HG03039 (cell line): ENCODE results near the gene MYOG.

Experiments used
- ATAC-seq: cut with Tn5 transposase; IDR thresholded peaks from one replicate; pipeline ENCODE4 v1.9.1; 2021; ENCODE audit warnings: mild to moderate bottlenecking, moderate library complexity; ENCODE audit not compliant: unreplicated experiment

The MYOG gene

DNA sequence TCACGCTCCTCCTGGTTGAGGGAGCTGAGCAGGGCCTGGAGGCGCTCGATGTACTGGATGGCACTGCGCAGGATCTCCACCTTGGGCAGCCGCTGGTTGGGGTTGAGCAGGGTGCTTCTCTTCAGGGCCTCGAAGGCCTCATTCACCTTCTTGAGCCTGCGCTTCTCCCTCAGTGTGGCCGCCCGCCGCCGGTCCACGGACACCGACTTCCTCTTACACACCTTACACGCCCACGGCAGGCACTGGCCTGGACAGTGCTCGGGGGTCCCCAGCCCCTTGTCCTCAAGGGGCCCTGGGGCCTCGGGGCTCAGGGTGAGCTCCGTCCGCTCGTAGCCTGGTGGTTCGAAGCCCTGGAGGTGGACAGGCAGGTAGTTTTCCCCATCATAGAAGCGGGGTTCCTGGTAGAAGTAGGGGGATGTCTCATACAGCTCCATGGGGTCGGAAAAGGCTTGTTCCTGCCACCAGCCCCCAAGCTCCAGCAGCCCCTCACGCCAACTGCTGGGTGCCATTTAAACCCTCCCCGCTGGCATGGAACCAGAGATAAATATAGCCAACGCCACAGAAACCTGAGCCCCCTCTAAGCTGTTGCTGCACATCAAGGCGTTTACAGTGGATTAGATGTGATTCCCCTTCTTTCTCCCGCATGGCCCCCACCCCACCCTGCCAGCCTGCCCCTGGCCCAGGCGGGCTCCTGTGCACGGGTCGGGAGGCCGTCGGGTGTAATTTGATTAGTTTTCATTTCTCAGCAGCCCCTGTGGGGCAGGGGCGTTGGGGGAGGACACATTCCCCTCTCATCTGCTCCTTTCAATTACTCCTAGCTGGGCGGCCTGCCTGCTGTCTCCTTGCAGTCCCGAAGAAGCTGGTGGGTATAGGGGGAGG lies at the start of gene MYOG:
MYOG (minus strand) TSS at position 485 of the 879 bp plus-strand sequence; CDS start at position 434, 51 bp downstream.
- no peak for ATAC-seq

DNA sequence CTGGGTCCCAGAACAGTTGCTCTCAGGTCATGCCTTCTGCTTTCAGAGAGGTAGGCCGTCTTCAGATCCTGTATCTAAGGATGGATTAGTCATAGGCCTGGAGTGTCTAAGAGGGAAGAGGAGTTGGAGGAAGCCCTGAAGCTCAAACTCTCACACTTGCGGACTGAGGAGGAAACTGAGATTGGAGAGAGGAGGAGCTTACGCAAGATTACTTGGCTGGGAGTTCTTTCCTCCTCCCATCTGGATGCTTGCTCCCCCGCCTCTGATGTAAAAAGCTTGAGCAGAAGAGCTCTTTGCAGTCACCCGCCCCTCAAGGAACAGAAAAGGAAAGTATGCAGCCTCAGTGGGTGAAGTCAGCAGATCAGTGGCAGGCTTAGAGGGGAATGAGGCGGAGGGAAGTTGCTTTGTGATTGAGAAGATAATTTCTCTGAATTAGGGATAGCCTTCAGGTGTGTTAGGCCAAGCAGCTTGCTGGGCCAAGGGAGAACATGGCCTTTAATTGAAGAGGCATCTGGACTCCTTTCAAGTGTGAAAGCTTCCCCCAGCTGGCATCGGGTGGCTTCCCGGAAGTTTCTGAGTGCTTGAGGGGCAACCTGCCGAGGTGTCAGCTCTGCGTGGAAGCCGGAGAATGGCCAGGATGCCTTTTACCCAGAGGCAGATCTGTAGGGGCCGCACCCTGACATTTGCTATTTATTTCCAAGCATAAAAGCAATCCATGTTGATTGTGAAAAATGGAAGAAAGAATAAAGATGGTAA lies 48.3 kb upstream of the MYOG start:
- no peak for ATAC-seq

DNA sequence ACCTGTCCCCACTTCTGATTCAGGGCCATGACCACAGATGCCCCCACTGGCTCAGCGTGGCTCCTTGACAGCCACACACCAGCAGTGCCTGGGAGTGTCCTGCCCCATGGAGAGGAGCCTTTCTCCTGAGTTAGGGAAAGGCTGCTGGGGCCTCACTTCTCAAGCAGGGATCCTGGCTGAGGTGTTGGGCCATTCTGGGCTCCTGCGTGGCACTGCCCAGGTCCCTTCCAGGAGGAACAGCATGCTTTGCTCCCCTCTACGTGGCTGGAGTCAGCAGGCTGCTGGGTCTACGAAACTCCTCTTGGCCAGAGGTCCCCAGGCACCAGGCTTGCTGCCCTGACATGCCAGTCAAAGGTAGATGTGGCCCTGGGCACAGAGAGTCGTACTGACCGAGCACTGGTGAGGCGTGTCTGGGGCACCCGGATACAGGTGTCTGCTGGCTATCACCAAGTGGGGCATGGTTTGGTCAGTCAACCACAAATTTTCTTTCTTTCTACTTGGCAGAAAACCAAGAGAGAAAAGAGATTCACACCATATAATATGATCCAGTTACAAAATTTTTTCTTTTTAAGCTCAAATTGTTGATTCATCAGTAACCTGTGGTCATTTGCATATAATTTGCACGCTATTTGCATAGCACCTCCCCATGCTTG lies 45.9 kb upstream of the MYOG start:
- no peak for ATAC-seq

DNA sequence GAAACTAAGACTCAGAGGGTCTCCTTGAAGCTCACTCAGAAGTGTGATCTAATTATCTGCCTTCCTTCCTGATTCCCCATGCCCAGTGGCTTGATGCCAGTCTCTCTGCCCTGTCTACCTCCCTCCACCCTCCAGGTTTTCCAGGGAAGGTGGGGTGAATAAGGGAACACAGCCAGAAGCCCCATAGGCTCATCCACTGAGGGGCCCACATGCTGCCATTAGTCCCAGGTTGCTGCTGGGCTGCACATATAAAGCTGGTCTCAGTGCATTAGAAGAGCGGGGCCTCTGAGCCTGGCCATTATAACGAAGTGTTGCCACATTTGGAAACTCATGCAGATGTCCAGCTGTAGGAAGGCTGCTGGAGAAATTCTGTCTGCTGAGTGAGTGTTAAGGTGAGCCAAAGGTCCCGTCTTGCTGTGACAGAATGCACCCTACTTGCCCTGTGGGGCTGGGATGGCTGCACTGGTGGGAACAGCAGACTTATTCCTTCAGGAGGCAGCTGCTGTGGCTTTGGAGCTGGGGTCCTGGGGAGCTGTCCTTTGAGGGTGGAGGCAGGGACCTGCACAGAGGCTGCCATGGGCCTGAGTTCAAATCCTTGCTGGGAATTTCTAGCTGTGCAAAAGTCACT lies 44.7 kb upstream of the MYOG start:
- ATAC-seq = no peak

GRCh38 chr1:203129501-203130231 lies 43.9 kb upstream of the MYOG start:
- no peak for ATAC-seq

DNA sequence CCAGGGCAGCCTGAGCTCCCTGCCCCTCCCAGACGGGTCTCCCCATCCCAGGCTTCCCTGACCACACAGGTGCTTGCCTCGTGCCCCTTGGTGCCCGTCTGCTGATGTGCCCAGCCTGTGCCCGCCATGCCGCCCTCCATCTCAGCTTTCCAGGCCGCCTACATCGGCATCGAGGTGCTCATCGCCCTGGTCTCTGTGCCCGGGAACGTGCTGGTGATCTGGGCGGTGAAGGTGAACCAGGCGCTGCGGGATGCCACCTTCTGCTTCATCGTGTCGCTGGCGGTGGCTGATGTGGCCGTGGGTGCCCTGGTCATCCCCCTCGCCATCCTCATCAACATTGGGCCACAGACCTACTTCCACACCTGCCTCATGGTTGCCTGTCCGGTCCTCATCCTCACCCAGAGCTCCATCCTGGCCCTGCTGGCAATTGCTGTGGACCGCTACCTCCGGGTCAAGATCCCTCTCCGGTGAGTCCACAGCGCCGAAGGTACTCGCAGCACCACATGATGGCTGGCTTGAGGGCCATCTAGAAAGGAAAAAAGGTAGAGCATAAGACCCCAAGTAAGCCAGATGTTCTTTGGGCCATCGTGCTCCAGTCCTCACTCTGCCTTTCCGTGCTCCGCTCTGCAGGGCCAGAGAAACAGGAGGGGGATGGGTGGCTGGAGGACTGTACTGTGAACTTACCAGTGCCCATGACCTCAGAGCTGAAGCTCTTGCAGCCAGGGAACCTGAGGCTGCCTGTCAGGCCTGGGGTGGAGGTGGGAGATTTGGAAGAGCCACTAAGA lies 43.1 kb upstream of the MYOG start:
- no peak for ATAC-seq

GRCh38 chr1:203128431-203128715 lies 42.6 kb upstream of the MYOG start:
- ATAC-seq = no peak

GRCh38 chr1:203127666-203128430 lies 42.0 kb upstream of the MYOG start, which contains the start of gene ADORA1:
Gene ADORA1 (plus strand): TSS chr1:203127726. CDS start chr1:203128842, 1,116 bp downstream.
- ATAC-seq = no peak

DNA sequence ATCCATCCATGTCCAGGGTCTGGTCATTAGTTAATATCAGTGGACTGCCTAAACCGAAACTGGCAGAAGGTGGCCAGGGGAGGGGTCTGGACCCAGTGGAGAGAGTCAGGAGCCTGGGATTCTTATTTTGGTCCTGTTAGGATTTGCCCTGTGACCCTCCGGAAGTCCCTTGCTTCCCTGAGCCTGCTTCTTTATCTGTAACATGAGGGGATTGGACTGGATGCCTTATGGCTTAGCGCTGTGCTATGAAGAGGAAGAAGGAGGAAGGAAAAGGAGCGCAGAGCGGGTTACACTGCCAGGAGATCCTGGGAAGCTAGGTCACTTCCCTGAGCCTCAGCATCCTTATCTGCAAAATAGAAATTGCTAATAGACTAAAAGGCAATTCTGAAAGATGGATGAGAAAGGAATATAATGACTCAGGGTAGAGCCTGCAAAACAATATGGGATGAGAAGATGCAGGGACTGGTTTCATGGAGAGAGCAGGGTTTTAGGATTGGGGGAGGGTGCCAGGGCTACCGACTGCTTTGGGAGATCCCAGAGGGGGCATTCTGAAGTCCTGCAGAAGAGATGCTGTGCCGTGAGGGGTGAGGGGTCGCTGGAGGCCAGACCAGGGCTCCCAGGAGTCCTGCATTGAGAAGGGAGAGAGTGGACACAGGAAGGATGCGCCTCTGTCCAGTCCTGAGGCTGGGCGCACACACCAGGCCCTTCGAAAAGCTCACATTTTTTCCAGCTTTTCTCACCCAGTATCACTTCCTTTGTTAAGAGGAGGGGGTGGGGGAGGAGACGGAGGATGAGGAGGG lies 41.3 kb upstream of the MYOG start:
- no peak for ATAC-seq

DNA sequence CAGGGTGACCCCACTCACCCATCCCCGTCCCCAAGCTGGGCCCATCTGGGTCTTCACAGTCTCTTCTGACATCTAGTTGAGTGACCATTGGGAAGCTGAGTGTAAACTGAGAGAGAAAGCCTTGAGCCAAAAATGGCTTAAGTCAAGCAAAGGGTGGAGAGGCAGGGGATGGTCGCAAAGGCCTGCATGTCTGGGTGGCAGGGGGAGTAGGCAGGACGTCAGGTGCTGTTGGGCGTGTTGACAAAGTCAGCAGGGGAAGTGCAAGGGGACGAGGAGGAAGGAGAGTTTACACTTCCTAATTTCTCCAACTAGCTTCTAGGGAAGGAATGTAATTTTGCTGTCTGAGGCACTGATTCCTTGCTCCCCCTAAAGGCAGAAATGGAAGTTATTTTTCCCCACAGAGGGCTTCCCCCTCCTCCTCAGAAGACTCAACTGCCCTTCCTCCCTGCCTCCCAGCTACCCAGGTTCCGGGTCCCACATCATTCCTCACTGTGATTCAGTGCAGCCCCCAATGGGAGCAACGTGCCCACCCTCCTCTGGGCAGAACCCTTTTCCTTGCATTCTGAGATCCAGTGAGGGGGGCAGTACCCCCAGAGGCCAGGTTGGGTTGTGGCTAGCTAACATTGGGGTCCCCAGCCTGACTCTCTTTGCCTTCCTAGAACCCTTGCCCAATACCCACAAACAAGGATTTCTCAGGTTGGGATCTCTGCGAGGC lies 40.5 kb upstream of the MYOG start:
- ATAC-seq = no peak

DNA sequence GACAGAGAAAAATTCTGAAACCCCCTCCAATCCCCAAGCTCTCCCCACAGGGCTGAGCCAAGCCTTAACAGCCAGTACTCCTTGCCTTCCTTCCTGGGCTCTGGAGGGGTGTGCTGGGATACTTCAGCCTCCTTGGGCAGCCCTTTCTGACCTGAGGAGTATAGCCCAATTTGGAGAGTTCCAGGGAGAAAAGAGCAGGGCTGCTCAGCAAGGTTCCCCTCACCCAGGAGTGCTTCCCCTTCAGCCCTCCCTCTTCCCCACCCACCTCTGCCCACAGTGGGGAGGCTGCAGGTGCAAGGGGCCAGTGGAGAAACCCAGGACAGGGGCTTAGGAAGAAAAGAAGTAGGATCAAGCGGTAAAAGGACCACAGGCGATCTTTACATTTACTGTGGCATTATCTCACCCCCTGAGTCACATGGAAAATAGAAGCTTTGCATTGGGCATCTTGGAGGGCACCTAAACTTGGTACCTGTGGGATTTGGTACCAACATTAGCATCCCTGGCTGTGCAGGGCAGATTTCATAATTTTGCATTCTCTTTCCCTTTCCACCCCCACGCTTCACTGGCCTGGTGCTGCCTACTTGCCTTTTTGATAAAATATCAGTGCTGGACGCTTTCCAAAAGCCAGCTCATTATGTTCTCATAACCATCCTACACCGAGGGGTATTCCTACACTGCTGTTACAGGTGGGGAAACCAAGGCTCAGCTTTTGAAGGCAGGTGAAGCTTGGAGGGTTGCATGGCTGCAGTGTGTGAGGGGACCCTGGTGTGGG lies 38.9 kb upstream of the MYOG start:
- ATAC-seq = no peak

- ATAC-seq = no peak
Measured at GRCh38 chr1:203124011-203124410, 38.2 kb upstream of the MYOG start.

- ATAC-seq = no peak
Measured at GRCh38 chr1:203122159-203122558, 36.3 kb upstream of the MYOG start.

DNA sequence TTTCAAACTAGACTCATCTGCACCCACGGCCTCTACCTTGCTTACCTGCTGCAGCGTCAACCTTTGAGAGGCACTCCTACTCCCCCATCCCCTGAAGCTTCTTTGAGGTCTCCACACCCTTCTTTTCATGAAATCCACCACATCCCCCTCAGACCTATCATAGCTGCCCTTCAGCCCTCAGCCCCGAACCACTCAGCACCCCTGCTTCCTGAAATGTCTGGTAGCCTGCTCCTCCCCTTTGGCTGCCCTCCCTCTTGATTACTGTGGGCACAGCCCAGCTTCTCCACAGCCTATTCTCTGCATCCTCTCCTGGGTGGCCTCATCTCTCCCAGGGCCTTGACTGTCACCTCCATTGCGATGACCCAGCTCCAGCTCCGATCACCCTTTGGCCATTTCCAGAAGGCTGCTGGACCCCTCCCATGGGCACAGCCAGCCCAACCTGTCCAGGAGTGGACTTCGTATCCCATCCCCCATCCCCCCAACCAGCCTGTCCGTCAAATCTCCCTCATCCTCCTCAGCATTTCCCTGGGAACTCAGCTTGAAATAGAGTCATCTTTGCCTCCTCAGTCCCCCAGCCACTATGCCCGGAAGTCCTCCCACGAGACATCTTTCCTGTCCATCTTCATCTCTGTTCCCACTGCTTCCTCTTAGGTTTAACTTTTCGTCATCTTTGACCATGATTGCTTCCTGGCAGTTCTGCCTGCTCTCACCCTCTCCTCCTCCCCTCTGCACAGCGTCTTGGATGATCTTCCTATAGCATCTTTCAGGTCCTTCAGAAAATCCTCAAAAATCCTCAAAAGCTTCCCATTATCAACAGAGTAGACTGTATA lies 35.6 kb upstream of the MYOG start:
- ATAC-seq = no peak

GRCh38 chr1:203120325-203121153 lies 34.7 kb upstream of the MYOG start:
- no peak for ATAC-seq
